Body of pancreas (tissue), 4 donors: ENCODE measurements around the gene C20orf96. TPM values are rescaled to one million over a fixed set of nuclear protein-coding genes. Genes with fewer than 3 reads are reported as not detected.

Source experiments
- ATAC-seq: fragments of 150-250 bp; one replicate; pipeline ENCODE4 v1.9.1; 2016
- DNase-seq, 4 donors: peaks; one replicate each; pipeline ENCODE4 v3.0.0-alpha.2; 2019
- H3K27ac ChIP-seq, 4 donors: fragments of 200-600 bp; sonication (generic); 1 replicate in 3 of 4; 2 replicates in 1 of 4; pipeline versions ENCODE4 v1.5.1 to v1.6.1; 2016 to 2019; ENCODE audit warnings: mild to moderate bottlenecking in 1 of 4, mixed read lengths in 1 of 4, moderate library complexity in 1 of 4
- H3K27me3 ChIP-seq, 2 donors: fragments of 200-600 bp; sonication (generic); one replicate each; pipeline ENCODE4 v1.6.0; 2016; ENCODE audit warnings: mild to moderate bottlenecking in 1 of 2
- H3K36me3 ChIP-seq, 2 donors: fragments of 200-600 bp; sonication (generic); replicated peaks in 1 of 2; 2 replicates each; pipeline ENCODE4 v1.5.1; 2016; ENCODE audit warnings: low read depth in 2 of 2; ENCODE audit not compliant: insufficient read depth in 1 of 2
- H3K4me1 ChIP-seq: fragments of 200-600 bp; sonication (generic); one replicate; pipeline ENCODE4 v1.6.0; 2016
- H3K4me3 ChIP-seq, 2 donors: fragments of 200-600 bp; sonication (generic); 1 replicate in 1 of 2; 2 replicates in 1 of 2; pipeline ENCODE4 v1.5.1; 2016 to 2019
- H3K9me3 ChIP-seq, 3 donors: fragments of 200-600 bp; sonication (generic); 1 replicate in 2 of 3; 2 replicates in 1 of 3; pipeline ENCODE4 v1.5.1; 2016
- CTCF ChIP-seq, 7 experiments: fragments of 450-650 bp in 4 of 7; fragments of 200-600 bp in 3 of 7; sonication (generic) in 3 of 7; IDR thresholded peaks; one replicate each; pipeline ENCODE4 v1.5.1; 2016 to 2019; ENCODE audit warnings: antibody characterized with exemption in 7 of 7
- POLR2A ChIP-seq, 3 donors: fragments of 450-650 bp; IDR thresholded peaks; one replicate each; pipeline ENCODE4 v1.6.1; 2016; ENCODE audit warnings: antibody characterized with exemption in 3 of 3, mild to moderate bottlenecking in 2 of 3
- WGBS, 2 donors: methylation state at CpG; one replicate each; pipeline ENCODE4 v1.1.5; 2017; 5-methylcytosine and 5-hydroxymethylcytosine counted together
- intact Hi-C: fragments of 100-400 bp; cut with DNase I; formaldehyde crosslinking; loops from one replicate; pipeline ENCODE4 v1.15.1; 2023
- total RNA-seq, 2 donors: library from RNA; depleted of rRNA; stranded (reverse); fragments of >200 nt; gene quantifications; one replicate each; pipeline ENCODE4 v1.1.0, GENCODE V29; 2016

C20orf96 gene
- total RNA-seq, 2 donors from 2014 or later: 0.33 to 1.8 TPM

- no peak for ATAC-seq
- H3K4me1 ChIP-seq: peaks cover 8% of the 10 kb centered on the region
- DNase-seq: no peak
- no peak overlapping the region for H3K27ac ChIP-seq
- H3K36me3 ChIP-seq: no peaks in the 10 kb centered on the region
- WGBS, 2 donors: 74 to 81% methylated on average over 5 of the region's 5 CpGs
- intact Hi-C loops: no loop called here
- no peak overlapping the region for H3K4me3 ChIP-seq
- no peaks in the 10 kb centered on the region for H3K27me3 ChIP-seq
- no peaks in the 10 kb centered on the region for H3K9me3 ChIP-seq
- no peak for TF ChIP-seq POLR2A (IDR thresholded peaks at IDR 0.05)
- TF ChIP-seq CTCF (IDR thresholded peaks at IDR 0.05): no peak
Measured at GRCh38 chr20:270517-270916, 20.0 kb downstream of the C20orf96 start.

DNA sequence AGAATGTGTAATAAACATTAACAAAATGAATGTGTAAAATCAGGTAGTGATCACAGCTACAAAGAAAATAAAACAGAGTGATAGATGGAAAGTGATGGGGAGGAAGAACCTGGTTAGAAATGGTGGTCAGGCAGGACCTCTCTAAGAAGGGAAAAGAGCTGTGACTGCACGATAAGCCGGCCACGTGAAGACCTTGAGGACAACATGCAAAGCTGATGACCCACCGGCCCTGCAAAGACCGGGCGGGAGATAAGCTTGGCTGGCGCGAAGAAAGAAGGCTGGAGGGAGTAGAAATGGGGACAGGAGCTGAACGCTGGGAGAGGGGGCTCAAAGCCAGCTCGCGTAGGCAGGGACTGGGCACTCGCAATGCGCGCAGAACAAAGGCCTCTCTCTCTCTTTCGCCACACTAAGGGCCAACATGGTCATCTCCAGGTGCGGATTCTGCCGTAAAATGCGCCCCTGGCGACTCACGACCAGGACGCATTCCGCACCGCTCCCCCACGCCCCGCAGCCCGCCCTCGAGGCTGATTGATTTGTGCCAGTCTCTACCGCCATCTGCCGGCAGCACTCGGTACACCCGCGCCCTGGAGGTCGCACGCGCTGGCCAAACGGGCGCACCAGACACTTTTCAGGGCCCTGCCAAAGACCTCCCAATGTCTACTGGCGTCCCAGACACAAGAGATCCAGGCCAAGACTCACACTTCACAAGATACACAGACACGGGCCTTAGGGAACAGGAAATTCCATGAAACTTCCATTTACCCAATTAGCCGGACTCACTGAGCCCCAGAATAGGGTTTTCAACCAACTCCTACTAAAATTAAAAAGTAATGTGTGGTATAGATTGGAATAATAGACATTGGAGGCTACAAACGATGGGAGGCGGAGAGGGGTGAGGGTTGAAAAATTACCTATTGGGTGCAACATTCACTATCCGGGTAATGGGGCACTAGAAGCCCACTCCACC, 23.7 kb downstream of the C20orf96 start:
- ATAC-seq (peak; percentile 95), DNase-seq (peak; percentile 89 to 91 (median 90))
- H3K4me3 ChIP-seq: no peak overlapping the region
- WGBS, 2 donors: 6 to 7% methylated on average over 39 to 43 of the region's 43 CpGs
- intact Hi-C loops: no loop called here
- TF ChIP-seq POLR2A (IDR thresholded peaks at IDR 0.05): peak in 1 of 3 donors; percentile 36
- peak; percentile 92 to 97 (median 94) for TF ChIP-seq CTCF (IDR thresholded peaks at IDR 0.05)
- no peak overlapping the region for H3K27ac ChIP-seq
- H3K27me3 ChIP-seq: no peaks in the 10 kb centered on the region
- peaks cover 8% of the 10 kb centered on the region for H3K4me1 ChIP-seq
- no peaks in the 10 kb centered on the region for H3K9me3 ChIP-seq
- H3K36me3 ChIP-seq: no peaks in the 10 kb centered on the region

DNA sequence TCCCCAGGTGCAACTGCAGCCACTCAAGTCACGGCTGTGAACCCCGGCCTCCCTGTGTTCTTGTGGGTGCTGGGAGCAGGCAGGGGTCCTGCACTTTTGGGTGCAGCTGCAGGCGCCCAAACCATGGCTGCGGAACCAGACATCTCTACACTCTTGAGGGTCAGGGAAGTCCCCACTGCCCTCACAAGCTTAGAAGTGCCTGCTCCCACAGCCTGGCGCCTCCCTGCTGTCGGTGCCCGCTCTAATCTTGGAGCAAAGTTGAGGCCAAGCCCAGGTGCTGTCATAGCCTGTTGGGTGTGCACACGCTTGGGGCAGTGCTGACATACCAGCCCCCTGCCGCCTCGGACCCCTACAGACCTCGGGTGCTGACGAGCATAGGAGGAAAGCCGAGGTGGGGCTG, 26.8 kb downstream of the C20orf96 start:
- no peak for TF ChIP-seq POLR2A (IDR thresholded peaks at IDR 0.05)
- no peak for TF ChIP-seq CTCF (IDR thresholded peaks at IDR 0.05)
- WGBS, 2 donors: 29 to 45% methylated on average over 9 to 13 of the region's 13 CpGs

GRCh38 chr20:259981-260380, 30.6 kb downstream of the C20orf96 start:
- no peaks in the 10 kb centered on the region for H3K9me3 ChIP-seq
- ATAC-seq (no peak), DNase-seq (no peak)
- no peak overlapping the region for H3K4me3 ChIP-seq
- intact Hi-C loops: no loop called here
- no peaks in the 10 kb centered on the region for H3K27me3 ChIP-seq
- H3K4me1 ChIP-seq: peaks cover 13% of the 10 kb centered on the region
- no peak overlapping the region for H3K27ac ChIP-seq
- WGBS, 2 donors: 79 to 80% methylated on average over 2 of the region's 2 CpGs
- no peaks in the 10 kb centered on the region for H3K36me3 ChIP-seq
- no peak for TF ChIP-seq POLR2A (IDR thresholded peaks at IDR 0.05)
- TF ChIP-seq CTCF (IDR thresholded peaks at IDR 0.05): no peak

More for the DNA sequence above, 26.8 kb downstream of the C20orf96 start:
- intact Hi-C loops: no loop called here
- H3K4me3 ChIP-seq: no peak overlapping the region
- H3K36me3 ChIP-seq: no peaks in the 10 kb centered on the region
- DNase-seq (no peak), ATAC-seq (no peak)
- H3K27ac ChIP-seq: no peak overlapping the region
- no peaks in the 10 kb centered on the region for H3K9me3 ChIP-seq
- no peaks in the 10 kb centered on the region for H3K27me3 ChIP-seq
- H3K4me1 ChIP-seq: peaks cover 8% of the 10 kb centered on the region
